COR-L47 (cell line): ENCODE results near the gene LTB4R2.

Experiments
- DNase-seq: peaks from one replicate; lab custom pipeline; 2025; lab: John Stamatoyannopoulos, UW

The LTB4R2 gene

GRCh38 chr14:24309538-24310264 lies at the start of gene LTB4R2:
LTB4R2 (plus strand) TSS chr14:24310140; CDS start chr14:24310665, 525 bp downstream.
- DNase-seq: no peak

GRCh38 chr14:24260780-24261157 lies 49.2 kb upstream of the LTB4R2 start:
- no peak for DNase-seq

GRCh38 chr14:24261256-24261968 lies 48.5 kb upstream of the LTB4R2 start:
- DNase-seq: no peak

- no peak for DNase-seq
These were observed 48.0 kb upstream of the LTB4R2 start for GRCh38 chr14:24261969-24262327.

GRCh38 chr14:24262821-24263733 lies 46.9 kb upstream of the LTB4R2 start, which contains the start of gene TGM1:
TGM1 (minus strand) TSS chr14:24263177; CDS start chr14:24262352, 825 bp downstream.
- no peak for DNase-seq

GRCh38 chr14:24263848-24264247 lies 46.1 kb upstream of the LTB4R2 start:
- no peak for DNase-seq

GRCh38 chr14:24264298-24264697 lies 45.6 kb upstream of the LTB4R2 start:
- no peak for DNase-seq

- no peak for DNase-seq
These were observed 43.3 kb upstream of the LTB4R2 start for GRCh38 chr14:24266344-24267244.

- no peak for DNase-seq
These were observed 42.4 kb upstream of the LTB4R2 start for GRCh38 chr14:24267516-24267915.

GRCh38 chr14:24268225-24268624 lies 41.7 kb upstream of the LTB4R2 start:
- DNase-seq: no peak

GRCh38 chr14:24269368-24269767 lies 40.6 kb upstream of the LTB4R2 start:
- DNase-seq: no peak

- no peak for DNase-seq
These were observed 39.9 kb upstream of the LTB4R2 start for GRCh38 chr14:24269910-24270536.

GRCh38 chr14:24270537-24271133 lies 39.3 kb upstream of the LTB4R2 start:
- DNase-seq: no peak

- DNase-seq: peak; percentile 93
These were observed 38.7 kb upstream of the LTB4R2 start, which contains the start of gene RABGGTA for GRCh38 chr14:24271134-24271833. RABGGTA (minus strand) TSS chr14:24271597; CDS start chr14:24271115, 482 bp downstream.

GRCh38 chr14:24271834-24272263 lies 38.1 kb upstream of the LTB4R2 start:
- DNase-seq: no peak

- no peak for DNase-seq
These were observed 37.5 kb upstream of the LTB4R2 start for GRCh38 chr14:24272467-24272866.

- DNase-seq: no peak
These were observed 36.4 kb upstream of the LTB4R2 start for GRCh38 chr14:24273422-24273998.

GRCh38 chr14:24274101-24274543 lies 35.8 kb upstream of the LTB4R2 start:
- DNase-seq: no peak

- no peak for DNase-seq
These were observed 32.9 kb upstream of the LTB4R2 start for GRCh38 chr14:24277071-24277470.
